Breast epithelium (tissue), 4 donors: ENCODE data around the gene RRAS. TPM values are rescaled to one million over a fixed set of nuclear protein-coding genes. Genes with fewer than 3 reads are reported as not detected.

Experiments
- DNase-seq, 2 donors: peaks; one replicate each; pipeline ENCODE4 v3.0.0-alpha.2; 2019; ENCODE audit warnings: low spot score in 2 of 2
- H3K27ac ChIP-seq, 2 donors: fragments of 200-600 bp; sonication (generic) in 1 of 2; one replicate each; pipeline ENCODE4 v1.5.1; 2016 to 2019; ENCODE audit warnings: mild to moderate bottlenecking in 1 of 2
- H3K27me3 ChIP-seq, 2 donors: fragments of 200-600 bp; sonication (generic) in 1 of 2; one replicate each; pipeline versions ENCODE4 v1.5.1 to v1.6.0; 2017 to 2019; ENCODE audit warnings: control low read depth in 1 of 2, mild to moderate bottlenecking in 1 of 2
- H3K36me3 ChIP-seq: fragments of 200-600 bp; one replicate; pipeline ENCODE4 v1.5.1; 2019
- H3K4me1 ChIP-seq, 2 donors: fragments of 200-600 bp; sonication (generic); one replicate each; pipeline ENCODE4 v1.5.1; 2016 to 2019; ENCODE audit warnings: control low read depth in 1 of 2
- H3K4me3 ChIP-seq, 3 donors: fragments of 200-600 bp; sonication (generic); 1 replicate in 2 of 3; 2 replicates in 1 of 3; pipeline ENCODE4 v1.5.1; 2016 to 2019; ENCODE audit warnings: mild to moderate bottlenecking in 3 of 3, moderate library complexity in 2 of 3
- H3K9me3 ChIP-seq, 2 donors: fragments of 200-600 bp; sonication (generic) in 1 of 2; one replicate each; pipeline ENCODE4 v1.5.1; 2016 to 2019; ENCODE audit warnings: control low read depth in 1 of 2
- POLR2A ChIP-seq: fragments of 450-650 bp; IDR thresholded peaks from one replicate; pipeline ENCODE4 v1.6.1; 2016; ENCODE audit warnings: antibody characterized with exemption, mild to moderate bottlenecking, moderate library complexity
- POLR2AphosphoS5 ChIP-seq, 3 donors: sonication (generic); formaldehyde crosslinking; IDR thresholded peaks; one replicate each; pipeline ENCODE4 v1.6.1; 2017; ENCODE audit warnings: antibody characterized with exemption in 3 of 3
- intact Hi-C: fragments of 100-400 bp; cut with DNase I; formaldehyde crosslinking; loops from one replicate; pipeline ENCODE4 v1.15.1; 2023; ENCODE audit warnings: low total_unique reads
- total RNA-seq, 3 donors: library from RNA; depleted of rRNA; stranded (reverse); fragments of >200 nt; gene quantifications; one replicate each; pipeline ENCODE4 v1.1.0, GENCODE V29; 2016
- TF ChIP-seq, protein P1 (sequence below), 3 donors: fragments of 450-650 bp; IDR thresholded peaks; one replicate each; pipeline ENCODE4 v1.5.1; 2016 to 2017; ENCODE audit warnings: antibody characterized with exemption in 3 of 3, mild to moderate bottlenecking in 3 of 3, moderate library complexity in 3 of 3

The RRAS gene
- total RNA-seq, 3 donors from 2014 or later: 34.8 to 114 (median 41.0) TPM

DNA sequence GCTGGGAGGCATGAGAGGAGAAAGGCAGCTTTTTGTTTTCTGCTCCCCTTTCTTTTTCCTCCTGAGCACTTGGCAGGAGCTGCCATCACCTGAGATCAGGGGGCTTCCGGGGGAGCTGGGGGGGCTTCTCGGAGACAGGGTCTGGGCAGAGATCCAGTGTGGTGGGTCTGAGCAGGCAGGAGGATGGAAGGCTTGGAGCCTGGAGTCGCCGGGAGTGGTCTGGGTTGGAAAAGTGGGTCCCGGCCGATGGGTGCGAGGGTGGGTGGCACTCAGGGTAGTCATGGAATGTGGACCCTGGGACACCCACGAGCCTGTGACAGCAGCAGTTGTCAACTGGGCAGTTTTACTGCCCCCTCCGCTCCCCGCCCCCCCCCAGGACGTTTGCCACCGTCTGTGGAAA, 47.2 kb upstream of the RRAS start:
- Histone ChIP-seq H3K4me1 (peaks cover 0 to 6% of the 10 kb centered on the region in 2 donors), H3K4me3 (no peak overlapping the region), H3K36me3 (no peaks in the 10 kb centered on the region), H3K27me3 (no peaks in the 10 kb centered on the region), H3K27ac (peak overlapping the region in 1 of 2 donors; percentile 12), H3K9me3 (no peaks in the 10 kb centered on the region)
- intact Hi-C loops: no loop called here
- TF ChIP-seq POLR2A (no peak), POLR2AphosphoS5 (IDR thresholded peaks at IDR 0.05) (no peak)
- TF ChIP-seq, protein P1, sequence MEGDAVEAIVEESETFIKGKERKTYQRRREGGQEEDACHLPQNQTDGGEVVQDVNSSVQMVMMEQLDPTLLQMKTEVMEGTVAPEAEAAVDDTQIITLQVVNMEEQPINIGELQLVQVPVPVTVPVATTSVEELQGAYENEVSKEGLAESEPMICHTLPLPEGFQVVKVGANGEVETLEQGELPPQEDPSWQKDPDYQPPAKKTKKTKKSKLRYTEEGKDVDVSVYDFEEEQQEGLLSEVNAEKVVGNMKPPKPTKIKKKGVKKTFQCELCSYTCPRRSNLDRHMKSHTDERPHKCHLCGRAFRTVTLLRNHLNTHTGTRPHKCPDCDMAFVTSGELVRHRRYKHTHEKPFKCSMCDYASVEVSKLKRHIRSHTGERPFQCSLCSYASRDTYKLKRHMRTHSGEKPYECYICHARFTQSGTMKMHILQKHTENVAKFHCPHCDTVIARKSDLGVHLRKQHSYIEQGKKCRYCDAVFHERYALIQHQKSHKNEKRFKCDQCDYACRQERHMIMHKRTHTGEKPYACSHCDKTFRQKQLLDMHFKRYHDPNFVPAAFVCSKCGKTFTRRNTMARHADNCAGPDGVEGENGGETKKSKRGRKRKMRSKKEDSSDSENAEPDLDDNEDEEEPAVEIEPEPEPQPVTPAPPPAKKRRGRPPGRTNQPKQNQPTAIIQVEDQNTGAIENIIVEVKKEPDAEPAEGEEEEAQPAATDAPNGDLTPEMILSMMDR (IDR thresholded peaks at IDR 0.05): no peak
- no peak for DNase-seq

DNA sequence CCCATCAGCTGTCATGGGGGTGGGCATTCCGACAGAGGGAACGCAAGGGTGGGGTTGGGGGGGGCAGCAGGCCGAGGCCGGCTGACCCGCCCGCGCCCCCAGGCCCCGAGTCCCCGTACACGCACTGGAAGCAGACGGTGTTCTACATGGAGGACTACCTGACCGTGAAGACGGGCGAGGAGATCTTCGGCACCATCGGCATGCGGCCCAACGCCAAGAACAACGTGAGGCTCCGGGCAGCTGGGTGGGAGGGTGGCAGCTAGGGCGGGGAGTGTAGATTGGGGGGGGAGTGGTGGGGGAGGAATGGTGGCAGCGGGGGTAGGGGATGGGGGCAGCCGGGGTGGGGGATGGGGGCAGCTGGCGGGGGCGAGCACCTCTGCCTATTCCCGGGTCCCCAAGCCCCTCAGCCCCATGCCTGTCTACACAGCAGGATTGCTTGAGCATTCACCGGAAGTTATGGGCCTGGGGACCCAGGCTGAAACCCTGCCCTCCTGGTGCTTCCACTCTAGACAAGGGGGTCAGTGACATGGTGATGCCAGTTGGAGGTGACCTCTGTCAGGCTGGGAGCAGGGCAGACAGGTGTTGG, 46.7 kb upstream of the RRAS start:
- H3K27ac ChIP-seq: no peak overlapping the region
- intact Hi-C loops: no loop called here
- TF ChIP-seq POLR2A: no peak
- TF ChIP-seq, protein P1 (IDR thresholded peaks at IDR 0.05): no peak
- no peak for TF ChIP-seq POLR2AphosphoS5 (IDR thresholded peaks at IDR 0.05)

DNA sequence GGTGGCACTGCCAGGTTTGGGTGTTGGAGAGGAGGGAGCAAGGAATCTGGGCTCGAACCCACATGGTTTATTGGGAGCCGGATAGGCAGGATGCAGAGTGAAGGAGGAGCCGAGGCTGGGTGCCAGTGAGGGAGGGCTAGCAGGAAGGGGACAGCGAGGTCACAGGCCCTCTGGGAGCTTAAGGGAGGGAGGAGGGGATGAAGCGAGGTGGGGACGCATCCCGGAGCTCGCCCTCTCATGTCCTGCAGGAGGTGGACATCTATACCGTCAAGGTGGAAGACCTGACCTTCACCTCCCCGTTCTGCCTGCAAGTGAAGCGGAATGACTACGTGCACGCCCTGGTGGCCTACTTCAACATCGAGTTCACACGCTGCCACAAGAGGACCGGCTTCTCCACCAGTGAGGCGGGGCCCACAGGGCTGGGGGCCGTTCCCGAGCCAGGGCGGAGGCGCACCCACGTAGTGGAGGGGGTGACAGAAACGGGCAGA, 45.9 kb upstream of the RRAS start:
- intact Hi-C loops: no loop called here
- no peak for DNase-seq
- Histone ChIP-seq H3K36me3 (no peaks in the 10 kb centered on the region), H3K27ac (no peak overlapping the region), H3K4me1 (peaks cover 0 to 7% of the 10 kb centered on the region in 2 donors), H3K9me3 (no peaks in the 10 kb centered on the region), H3K4me3 (no peak overlapping the region), H3K27me3 (no peaks in the 10 kb centered on the region)
- TF ChIP-seq, protein P1 (IDR thresholded peaks at IDR 0.05): no peak
- TF ChIP-seq POLR2AphosphoS5 (IDR thresholded peaks at IDR 0.05): no peak
- TF ChIP-seq POLR2A: no peak

More for the DNA sequence above, 46.7 kb upstream of the RRAS start:
- no peaks in the 10 kb centered on the region for H3K9me3 ChIP-seq
- H3K36me3 ChIP-seq: no peaks in the 10 kb centered on the region
- DNase-seq: no peak
- H3K4me1 ChIP-seq: peaks cover 0 to 6% of the 10 kb centered on the region in 2 donors
- no peaks in the 10 kb centered on the region for H3K27me3 ChIP-seq
- H3K4me3 ChIP-seq: no peak overlapping the region

DNA sequence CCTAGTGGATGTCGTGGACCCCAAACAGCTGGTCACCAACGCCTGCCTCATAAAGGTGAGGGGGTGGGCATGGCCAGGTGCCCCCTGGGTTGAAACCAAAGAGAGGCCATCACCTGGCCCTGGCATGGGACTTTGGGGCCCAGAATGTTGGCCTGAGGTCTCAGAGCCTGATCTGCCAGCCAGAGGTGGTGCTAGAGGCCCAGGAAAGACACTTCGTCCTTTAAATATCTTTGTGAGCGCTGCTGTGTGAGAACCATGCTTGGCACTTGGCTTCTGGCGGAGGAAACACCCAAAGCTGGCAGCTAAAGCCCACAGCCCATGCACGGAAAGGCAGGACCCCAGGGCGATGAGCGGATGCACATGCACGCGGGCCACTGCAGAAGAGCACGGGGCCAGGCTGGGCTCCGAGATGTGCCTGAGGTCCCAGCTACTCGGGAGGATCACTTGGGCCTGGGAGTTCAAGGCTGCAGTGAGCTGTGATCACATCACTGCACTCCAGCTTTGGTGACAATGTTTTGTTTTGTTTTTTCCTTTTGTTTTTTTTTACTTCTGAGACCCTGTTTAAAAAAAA, 45.1 kb upstream of the RRAS start:
- DNase-seq: no peak
- Histone ChIP-seq H3K9me3 (no peaks in the 10 kb centered on the region), H3K4me1 (peaks cover under 1 to 15% of the 10 kb centered on the region in 2 donors), H3K4me3 (no peak overlapping the region), H3K36me3 (no peaks in the 10 kb centered on the region), H3K27ac (no peak overlapping the region), H3K27me3 (no peaks in the 10 kb centered on the region)
- TF ChIP-seq POLR2A: no peak
- TF ChIP-seq POLR2AphosphoS5 (IDR thresholded peaks at IDR 0.05): no peak
- TF ChIP-seq, protein P1 (IDR thresholded peaks at IDR 0.05): no peak
- intact Hi-C loops: no loop called here

DNA sequence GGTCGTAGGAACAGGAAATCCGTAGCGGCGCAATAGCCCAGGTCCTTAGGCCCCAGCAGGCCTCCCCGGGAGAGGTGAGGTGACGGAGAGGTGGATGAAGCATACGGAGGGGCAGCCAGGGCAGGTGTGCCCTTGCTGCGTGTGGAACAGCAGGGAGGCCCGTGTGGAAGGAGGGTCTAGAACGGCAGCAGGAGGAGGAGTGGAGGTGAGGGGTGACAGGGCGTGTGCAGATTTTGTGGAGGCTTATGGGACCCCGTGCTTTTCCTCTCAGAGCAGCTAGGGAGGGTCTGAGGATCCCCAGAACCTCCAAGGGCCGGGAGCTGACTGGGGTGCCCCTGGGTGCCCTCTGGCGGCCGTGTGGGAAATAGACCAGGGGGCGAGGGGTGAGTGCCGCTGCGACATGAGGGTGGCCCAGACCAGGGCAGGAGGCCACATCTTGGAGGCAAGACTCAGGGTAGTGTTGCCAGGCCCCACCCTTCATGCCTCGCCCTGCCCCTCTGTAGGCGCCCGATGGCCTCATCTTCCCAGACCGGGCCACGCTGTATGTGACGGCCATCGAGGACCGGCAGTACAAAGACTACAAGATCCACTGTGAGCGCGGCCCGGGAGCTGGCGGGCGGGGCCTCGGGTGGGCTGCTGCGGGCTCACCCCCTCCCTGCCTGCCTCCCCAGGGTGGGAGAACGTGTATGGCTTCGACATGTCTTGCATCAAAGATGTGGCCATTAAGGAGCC, 44.5 kb upstream of the RRAS start:
- no peak overlapping the region for H3K4me3 ChIP-seq
- peaks cover 5 to 14% of the 10 kb centered on the region in 2 donors for H3K4me1 ChIP-seq
- no peaks in the 10 kb centered on the region for H3K36me3 ChIP-seq
- intact Hi-C loops: no loop called here
- no peak overlapping the region for H3K27ac ChIP-seq
- DNase-seq: no peak
- TF ChIP-seq POLR2AphosphoS5 (IDR thresholded peaks at IDR 0.05) (no peak), POLR2A (no peak)
- TF ChIP-seq, protein P1 (IDR thresholded peaks at IDR 0.05): no peak
- no peaks in the 10 kb centered on the region for H3K27me3 ChIP-seq
- no peaks in the 10 kb centered on the region for H3K9me3 ChIP-seq
